T-helper 1 cell treated with Interleukin-12 subunit alpha and Interleukin-12 subunit beta and Interleukin-4 antibody, amounts not matched to agents 30 μg/mL and 1 μg/mL, for 36 hours (primary cell): ENCODE measurements around the gene LRRC3.

Experiments used
- H3K27ac Mint-ChIP-seq: one replicate; pipeline ENCODE4 v1.8.0; 2021; ENCODE audit warnings: mild to moderate bottlenecking, mixed read lengths
- H3K27me3 Mint-ChIP-seq: one replicate; pipeline ENCODE4 v1.8.0; 2021; ENCODE audit warnings: low read depth, mixed read lengths
- H3K36me3 Mint-ChIP-seq: one replicate; pipeline ENCODE4 v1.8.0; 2021; ENCODE audit warnings: low read depth, mixed read lengths
- H3K4me1 Mint-ChIP-seq: one replicate; pipeline ENCODE4 v1.8.0; 2021; ENCODE audit warnings: low read depth, mixed read lengths
- H3K4me3 Mint-ChIP-seq: one replicate; pipeline ENCODE4 v1.8.0; 2021; ENCODE audit warnings: mild to moderate bottlenecking, moderate library complexity, mixed read lengths
- H3K9me3 Mint-ChIP-seq: one replicate; pipeline ENCODE4 v1.8.0; 2021; ENCODE audit warnings: mixed read lengths

The LRRC3 gene

DNA sequence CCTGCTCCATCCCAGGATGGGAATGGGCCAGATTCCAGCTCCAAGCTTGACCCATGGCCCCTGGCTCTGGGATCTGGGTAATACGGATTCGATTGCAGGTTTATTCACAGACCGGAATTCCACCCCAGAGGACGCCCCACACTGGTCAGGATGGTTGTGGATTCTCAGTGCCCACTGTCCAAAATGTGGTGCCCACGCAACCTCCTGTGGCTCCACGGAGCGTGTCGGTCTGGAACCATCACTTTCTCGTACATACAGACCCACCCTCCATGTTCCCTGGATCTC, 53.1 kb downstream of the LRRC3 start:
- Mint-ChIP-seq H3K36me3 (no peaks in the 10 kb centered on the region), H3K27ac (no peak overlapping the region), H3K27me3 (no peaks in the 10 kb centered on the region), H3K9me3 (no peaks in the 10 kb centered on the region), H3K4me1 (no peaks in the 10 kb centered on the region), H3K4me3 (no peak overlapping the region)

DNA sequence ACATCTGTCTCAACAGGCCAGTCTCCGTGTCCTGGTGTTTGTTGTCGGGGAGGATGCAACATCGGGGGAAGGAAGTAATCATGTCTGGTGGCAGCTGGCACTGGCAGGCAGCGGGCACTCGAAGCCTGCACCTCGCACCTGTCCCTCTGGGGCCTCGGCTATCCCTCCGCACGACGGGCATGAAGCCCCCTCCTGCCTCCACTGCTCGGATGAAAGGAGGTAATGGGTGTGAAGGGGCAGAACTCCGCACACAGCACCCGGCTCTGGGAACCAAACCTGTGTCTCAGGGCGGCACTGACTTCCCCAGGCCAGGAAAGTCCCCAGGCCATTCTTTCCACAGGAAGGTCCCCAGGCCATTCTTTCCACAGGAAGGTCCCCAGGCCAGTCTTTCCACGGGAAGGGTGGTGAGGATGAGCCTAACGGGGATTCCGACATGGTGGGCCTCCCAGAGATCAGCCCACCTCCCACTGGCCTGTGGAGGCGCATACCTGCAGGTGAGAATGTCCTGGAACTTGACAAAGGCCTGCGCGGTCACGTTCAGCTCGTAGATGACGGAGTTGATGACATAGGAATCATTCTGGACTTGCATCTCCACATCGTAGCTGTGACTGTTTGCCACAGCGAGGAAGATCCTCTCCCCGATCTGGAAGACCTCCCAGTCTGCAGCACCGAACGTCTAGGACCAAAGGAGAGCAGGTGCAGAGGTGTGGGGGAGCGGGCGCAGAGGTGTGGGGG, 53.6 kb downstream of the LRRC3 start:
- no peak overlapping the region for H3K4me3 Mint-ChIP-seq
- H3K4me1 Mint-ChIP-seq, result no peaks in the 10 kb centered on the region
- H3K27me3 Mint-ChIP-seq, result no peaks in the 10 kb centered on the region
- no peak overlapping the region for H3K27ac Mint-ChIP-seq
- no peaks in the 10 kb centered on the region for H3K36me3 Mint-ChIP-seq
- no peaks in the 10 kb centered on the region for H3K9me3 Mint-ChIP-seq

DNA sequence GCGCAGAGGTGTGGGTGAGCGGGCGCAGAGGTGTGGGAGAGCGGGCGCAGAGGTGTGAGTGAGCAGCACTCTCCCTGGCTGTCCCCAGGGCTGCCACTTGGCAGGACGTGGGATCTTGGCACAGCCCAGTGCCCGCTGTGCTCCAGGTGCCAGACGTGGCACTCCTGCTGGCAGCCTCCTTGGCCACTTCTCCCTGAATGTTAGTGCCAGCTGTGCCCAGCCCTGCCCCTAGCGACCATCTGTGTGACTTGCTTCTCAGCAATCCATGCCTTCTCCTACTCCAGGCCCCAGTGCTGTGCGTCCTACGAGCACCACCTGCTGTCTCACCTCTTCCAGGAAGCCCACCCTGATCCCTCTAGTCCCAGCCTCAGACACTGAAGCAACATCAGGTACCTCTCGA, 54.2 kb downstream of the LRRC3 start:
- Mint-ChIP-seq H3K27ac (no peak overlapping the region), H3K36me3 (no peaks in the 10 kb centered on the region), H3K27me3 (no peaks in the 10 kb centered on the region), H3K4me3 (no peak overlapping the region), H3K4me1 (no peaks in the 10 kb centered on the region), H3K9me3 (no peaks in the 10 kb centered on the region)

DNA sequence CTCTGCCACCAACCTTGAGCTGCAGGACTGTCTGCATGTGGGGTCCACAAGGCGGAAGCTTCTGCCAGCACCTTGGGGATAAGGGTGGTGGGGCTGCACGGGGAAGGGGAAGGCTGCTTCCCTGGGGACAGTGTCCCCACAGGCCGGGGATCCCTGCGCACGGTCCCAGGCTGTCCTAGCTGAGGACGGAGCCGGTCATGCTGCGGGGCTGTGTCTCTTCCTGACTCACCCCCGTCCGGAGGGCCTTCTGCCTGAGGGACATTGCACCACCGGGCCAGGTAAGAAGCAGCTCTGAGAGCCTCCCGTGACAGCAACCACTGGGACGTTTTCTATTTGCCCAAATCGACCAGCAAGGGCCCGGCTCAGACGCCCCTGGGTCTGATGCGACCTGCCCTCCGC, 54.8 kb downstream of the LRRC3 start:
- Mint-ChIP-seq H3K9me3 (no peaks in the 10 kb centered on the region), H3K27ac (no peak overlapping the region), H3K4me3 (no peak overlapping the region), H3K36me3 (no peaks in the 10 kb centered on the region), H3K27me3 (no peaks in the 10 kb centered on the region), H3K4me1 (no peaks in the 10 kb centered on the region)

DNA sequence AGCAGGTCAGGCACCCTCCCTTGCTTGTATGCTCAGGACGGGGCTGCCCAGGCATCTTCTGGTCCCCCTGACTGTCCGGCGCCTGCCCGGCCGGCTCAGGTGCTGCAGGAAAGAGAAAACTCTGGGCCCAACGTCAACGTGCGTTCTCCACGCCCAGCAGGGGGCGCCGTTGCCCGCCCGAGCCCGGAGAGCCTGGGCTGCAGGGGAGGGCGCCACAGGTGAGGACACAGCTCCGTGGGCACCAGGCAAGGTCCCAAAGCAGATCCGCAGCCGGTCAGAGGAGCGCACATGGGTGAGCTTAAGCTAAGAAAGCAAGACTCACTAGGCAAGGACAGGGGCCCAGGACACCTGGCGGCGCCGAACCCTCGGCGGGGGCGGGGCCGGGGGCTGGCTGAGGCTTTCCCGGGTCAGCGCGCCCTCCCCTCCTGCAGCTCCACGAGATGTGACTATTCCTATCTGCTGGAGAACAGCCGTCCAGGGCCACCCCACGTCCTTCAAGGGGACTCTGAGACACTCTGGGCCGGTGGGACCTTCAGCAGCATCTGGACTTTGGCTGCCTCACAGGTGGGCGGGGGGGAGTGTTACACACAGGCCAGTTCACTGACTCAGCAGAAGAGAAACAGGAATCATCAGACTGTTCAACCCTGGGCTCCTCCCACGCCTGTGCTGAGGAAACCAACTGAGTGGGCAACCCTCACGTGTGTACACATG, 55.4 kb downstream of the LRRC3 start:
- H3K27me3 Mint-ChIP-seq, result no peaks in the 10 kb centered on the region
- no peaks in the 10 kb centered on the region for H3K36me3 Mint-ChIP-seq
- no peaks in the 10 kb centered on the region for H3K9me3 Mint-ChIP-seq
- no peaks in the 10 kb centered on the region for H3K4me1 Mint-ChIP-seq
- H3K27ac Mint-ChIP-seq, result no peak overlapping the region
- H3K4me3 Mint-ChIP-seq, result no peak overlapping the region

DNA sequence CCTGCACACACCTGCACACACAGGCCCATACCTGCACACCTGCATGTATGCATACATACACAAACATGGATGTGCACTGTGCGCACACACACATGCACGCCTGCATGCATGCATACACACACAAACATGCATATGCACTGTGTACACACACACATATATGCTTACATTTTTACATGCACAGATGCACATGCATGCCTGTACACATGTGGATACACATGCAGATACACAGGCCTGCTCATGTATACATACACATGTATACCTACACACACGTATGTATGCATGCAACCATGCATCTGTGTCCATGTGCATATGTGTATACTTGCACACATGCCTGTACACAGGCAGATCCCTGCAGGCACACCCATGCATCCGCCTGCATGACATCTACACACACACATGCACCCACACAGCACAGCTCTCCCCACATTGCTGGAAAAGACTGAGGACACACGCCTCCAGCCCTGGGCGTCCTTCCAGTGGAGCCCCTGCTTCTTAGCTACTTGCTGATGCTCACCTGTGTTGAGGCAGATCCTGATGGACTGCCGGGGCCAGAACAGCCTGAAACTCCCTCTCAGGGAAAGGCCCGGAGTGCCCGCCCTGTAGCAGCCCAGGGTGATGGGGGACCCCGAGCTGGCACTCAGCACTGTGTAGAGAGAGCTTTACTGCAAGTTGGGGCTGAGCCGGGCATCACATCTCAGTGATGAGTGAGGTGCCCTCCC, 56.1 kb downstream of the LRRC3 start:
- H3K9me3 Mint-ChIP-seq, result no peaks in the 10 kb centered on the region
- H3K27me3 Mint-ChIP-seq, result no peaks in the 10 kb centered on the region
- H3K36me3 Mint-ChIP-seq, result no peaks in the 10 kb centered on the region
- no peak overlapping the region for H3K4me3 Mint-ChIP-seq
- no peaks in the 10 kb centered on the region for H3K4me1 Mint-ChIP-seq
- H3K27ac Mint-ChIP-seq, result no peak overlapping the region
